Superior temporal gyrus (tissue), 1 donor: ENCODE data around the gene EYA2.
"Not testable (repeated sequence)": the region's sequence is repeated elsewhere in the genome, so short reads cannot be mapped to it uniquely, and the experiment has no call there.

ENCODE experiments used
- DNase-seq: peaks from one replicate; pipeline ENCODE4 v3.0.0-alpha.2; 2016; ENCODE audit errors: extremely low spot score

Gene EYA2

GRCh38 chr20:46897328-46897880 lies 2.8 kb downstream of the EYA2 start:
- DNase-seq = no peak

GRCh38 chr20:46898423-46898822 lies 3.8 kb downstream of the EYA2 start:
- no peak for DNase-seq

DNA sequence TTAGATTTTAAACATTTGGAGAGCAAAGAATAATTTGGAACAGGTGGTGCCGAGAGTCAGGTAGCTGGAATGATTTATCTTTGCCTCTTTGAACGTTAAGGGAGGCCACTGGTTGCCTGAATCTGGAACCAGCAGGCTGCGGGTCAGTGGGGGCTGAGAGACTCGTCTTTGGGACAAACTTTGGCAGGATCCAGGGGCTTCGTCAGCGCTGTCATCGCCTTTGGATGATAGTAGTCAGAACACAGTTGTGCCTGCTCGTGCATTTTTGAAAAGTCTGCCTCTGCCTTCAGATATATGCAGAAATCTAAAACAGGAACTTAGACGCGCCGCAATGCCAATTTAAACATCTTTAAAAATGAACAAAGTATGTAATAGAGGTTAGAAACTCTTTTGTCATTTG lies 5.0 kb downstream of the EYA2 start:
- no peak for DNase-seq

DNA sequence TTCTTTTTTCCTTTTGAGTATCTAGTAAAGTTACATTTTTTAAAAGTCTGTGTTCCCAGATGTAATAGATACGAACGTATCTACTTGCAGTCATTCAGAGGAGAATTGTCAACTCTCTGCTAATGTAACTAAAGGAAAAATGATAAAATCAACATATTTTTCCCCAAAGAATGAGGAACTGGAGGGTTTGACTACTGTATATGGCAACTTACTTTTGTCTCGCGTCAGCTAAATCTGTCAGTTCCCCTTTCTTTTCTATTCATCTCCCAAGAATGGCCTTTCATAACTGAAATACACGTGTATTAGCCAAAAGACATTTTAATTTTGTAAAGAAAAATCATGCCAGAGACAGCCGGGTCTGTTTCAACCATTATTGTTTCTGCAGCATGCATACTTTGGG lies 5.4 kb downstream of the EYA2 start:
- DNase-seq = no peak

GRCh38 chr20:46900826-46901225 lies 6.2 kb downstream of the EYA2 start:
- DNase-seq = no peak

- DNase-seq = no peak
Measured at GRCh38 chr20:46901638-46902037, 7.0 kb downstream of the EYA2 start.

DNA sequence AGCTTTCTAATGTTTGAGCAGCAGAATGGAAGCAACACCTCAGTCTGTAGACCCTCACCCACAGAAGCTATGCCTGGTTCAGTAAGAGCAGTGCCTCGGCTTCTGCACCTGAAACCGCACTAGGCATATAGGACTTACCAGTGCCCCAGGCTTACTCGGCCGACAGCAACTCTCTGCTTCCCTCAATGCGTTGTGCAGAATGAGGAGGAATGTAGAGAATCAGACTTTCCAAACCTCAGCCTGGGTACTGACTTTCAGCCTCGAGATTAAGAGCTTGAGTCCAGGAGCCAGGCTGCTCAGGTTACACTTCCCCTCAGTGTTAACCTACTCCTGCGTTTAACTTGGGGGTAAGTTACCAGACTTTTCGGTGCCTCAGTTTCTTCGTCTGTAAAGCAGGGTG lies 8.6 kb downstream of the EYA2 start:
- no peak for DNase-seq

- DNase-seq = no peak
Measured at GRCh38 chr20:46903937-46904336, 9.3 kb downstream of the EYA2 start.

DNA sequence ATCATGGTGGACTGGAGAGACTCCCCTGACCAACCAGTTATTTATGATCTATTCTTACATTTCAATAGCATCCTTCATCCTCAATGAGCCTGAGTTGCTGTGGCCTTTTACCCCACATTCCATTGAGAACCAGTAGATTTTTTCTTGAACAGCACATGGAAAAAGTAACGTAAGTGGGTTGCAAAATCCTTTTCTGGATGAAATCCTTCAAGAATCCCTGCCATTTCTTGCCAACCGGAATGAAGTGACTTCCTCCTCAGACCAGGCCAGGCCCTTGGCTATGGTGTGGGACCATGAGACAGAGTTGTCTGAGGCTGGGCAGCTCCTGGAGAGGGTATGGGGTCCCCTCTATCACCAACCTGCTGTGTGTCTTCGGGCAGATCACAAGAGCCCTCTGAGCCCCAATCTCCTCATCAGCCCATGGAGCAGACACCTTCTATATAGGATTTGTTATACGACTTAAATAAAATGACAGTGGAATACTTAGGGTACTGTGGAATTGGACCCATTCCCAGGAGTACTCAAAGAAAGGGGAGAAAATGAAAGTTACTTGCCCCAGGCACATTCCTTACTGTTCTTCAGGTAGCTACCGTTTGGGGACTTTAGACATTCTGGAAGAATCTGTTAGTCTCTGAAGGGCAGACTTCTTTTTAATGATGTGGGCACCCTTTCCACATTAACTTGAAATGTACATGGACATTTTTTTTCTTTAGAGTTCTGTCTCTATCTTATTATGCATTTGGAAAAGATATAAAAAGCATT lies 10.9 kb downstream of the EYA2 start:
- DNase-seq = no peak

DNA sequence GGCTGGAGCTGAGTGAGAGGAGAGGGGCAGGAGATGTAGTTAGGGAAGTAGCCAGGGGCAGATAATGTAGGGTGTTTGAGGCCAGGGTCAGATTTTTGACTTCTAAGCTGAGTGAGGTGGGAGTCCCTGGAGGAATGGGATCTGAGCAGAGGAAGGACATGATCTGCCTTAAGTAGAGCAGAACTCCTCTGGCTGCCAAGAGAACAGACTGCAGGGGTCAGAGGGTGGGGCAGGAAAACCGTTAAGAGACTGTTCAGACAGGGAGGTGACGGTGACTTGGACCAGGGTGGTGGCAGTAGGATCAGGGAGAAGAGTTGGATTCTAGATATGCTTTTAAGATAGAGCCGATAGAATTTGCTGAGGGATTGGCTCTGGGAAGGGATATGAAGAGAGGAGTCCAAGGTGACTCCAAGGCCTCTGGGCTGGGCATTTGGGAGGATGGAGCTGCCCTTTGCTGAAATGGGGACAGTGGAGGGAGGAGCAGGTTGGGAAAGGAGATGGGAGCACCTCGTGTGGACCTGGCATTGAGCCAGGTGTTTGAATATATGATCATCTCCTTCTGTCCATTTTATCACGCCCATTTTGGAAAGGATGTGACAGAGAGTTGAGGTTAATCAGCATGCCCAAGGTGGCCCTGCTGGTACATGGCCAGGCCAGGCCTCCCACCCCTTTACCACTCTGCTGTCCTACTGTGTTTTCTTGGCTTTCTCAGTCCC lies 18.8 kb downstream of the EYA2 start:
- DNase-seq = no peak

- DNase-seq = no peak
Measured at GRCh38 chr20:46914789-46915379, 20.2 kb downstream of the EYA2 start.

DNA sequence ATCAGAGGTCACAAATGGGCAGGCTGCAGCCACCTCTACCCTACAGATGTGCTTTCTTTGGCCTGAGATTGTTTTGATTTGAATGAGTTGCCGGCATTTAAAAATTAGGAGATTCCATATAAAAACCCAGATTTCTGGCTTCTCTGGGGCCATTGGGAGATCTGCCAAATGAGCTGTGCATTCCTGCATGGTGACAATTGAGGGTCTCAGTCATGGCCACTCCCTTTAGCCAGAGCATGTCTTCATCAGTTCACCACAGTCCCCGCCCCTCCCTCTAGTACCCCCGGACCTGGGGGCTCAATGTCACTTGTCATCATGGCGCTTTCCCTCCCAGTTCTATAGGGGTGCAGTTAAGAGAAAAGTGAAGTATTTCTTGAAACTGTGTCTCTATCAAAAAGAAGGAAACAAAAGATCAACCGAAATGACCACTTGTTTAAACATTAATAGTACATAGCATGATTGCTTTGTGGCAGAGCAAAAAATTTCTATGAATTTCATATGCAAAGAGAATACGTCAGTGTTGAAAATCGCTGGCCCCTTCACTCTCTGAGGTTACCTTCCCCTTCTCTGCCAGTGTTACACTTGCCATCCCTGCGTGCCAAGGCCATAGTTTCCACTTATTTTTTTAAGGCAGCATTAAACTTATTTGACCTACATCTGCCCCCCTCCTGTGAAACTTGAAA lies 21.1 kb downstream of the EYA2 start:
- DNase-seq = no peak

DNA sequence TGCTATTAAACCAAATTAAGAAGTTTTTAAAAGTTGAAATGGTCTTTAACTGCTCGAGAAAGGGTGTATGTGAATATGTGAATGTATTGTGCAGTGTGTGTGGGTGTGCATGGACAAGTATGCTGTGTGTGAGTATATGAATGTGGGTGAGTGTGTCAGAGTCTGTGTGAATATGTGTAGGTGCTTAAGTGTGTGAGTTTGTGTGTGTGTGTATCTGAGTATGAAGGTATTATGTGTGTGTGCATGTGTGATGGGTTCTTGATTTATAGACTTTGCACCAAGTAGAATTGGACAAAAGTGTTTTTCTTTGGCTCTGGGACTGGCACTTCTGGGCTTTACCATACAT lies 21.6 kb downstream of the EYA2 start:
- DNase-seq = no peak

DNA sequence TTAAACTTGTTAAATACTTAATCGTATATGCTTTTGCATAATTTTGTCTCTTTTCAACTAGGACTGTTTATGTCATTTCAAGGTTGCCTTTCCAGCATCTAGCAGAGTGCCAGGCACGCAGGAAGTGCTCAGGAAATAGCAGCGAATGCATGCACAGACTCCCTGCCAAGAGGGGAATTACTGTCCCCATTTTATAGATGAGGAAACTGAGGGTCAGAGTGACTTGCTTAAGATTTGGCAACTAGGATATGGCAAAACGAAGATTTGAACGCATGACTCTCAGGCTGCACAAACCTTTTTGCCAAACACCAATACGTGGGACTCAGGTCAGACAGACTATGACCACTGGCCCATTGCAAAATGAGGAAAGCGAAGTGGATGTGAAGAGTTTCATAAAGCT lies 22.5 kb downstream of the EYA2 start:
- DNase-seq = no peak

DNA sequence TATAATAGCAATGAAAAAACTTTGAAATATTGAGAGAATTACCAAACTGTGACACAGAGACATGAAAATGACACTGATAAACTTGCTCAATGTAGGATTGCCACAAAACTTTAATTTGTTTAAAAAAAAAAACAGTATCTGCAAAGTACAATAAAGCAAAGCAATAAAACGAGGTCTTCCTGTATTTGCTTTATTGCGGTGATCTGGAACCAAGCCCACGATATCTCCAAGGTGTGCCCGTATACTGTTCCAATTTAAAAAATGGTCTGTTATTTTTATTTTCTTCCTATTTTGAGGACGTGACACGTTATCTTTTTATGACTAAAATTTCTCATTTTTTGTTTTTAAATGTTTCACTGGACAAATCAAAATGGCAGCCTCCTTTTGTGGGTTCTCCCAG lies 25.5 kb downstream of the EYA2 start:
- no peak for DNase-seq

DNA sequence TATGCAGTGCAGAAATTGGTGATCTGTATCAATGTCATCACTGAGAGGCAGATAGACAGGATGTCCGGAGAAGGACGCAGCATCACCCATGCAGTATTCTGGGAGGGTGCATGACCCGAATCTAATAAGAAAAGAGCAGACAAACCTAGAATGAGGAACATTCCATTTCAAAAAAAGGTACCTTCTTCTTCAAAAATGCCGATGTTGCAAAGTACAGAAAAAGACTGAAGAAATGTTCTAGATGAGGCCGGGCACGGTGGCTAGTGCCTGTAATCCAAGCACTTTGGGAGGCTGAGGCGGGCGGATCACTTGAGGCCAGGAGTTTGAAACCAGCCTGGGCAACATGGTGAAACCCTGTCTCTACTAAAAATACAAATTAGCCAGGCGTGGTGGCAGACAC lies 28.2 kb downstream of the EYA2 start:
- DNase-seq = not testable (repeated sequence)

- DNase-seq = no peak
Measured at GRCh38 chr20:46923550-46923949, 28.9 kb downstream of the EYA2 start.

DNA sequence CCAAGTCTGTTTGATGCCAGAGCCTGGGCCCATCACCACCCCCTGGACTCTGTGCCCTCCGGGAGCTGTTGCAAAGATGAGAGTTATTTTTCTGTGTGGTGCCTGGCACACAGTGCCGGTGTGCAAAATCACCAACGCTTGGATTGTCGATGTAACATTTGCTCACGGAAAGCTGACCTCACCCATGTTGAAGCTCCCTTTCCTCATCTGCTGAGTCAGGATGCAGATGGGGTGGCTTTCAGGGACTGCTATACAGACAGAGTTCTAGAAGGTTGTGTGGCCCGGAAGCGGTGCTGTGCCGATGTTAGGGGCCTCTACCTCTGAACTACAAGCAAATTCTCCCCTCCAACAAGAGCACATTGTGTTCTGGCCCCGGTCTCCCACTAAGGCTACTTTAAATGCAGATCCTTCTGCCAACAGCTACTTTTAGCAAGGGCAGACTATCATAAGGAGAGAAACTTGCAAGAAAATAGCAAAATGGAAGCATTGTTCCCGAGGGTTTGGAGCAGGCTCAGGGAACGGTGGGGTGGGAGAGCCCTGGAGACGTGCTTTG lies 34.0 kb downstream of the EYA2 start:
- peak; percentile 31 for DNase-seq

GRCh38 chr20:46929902-46930301 lies 35.3 kb downstream of the EYA2 start:
- DNase-seq = no peak

- DNase-seq = no peak
Measured at GRCh38 chr20:46930640-46931339, 36.1 kb downstream of the EYA2 start.

DNA sequence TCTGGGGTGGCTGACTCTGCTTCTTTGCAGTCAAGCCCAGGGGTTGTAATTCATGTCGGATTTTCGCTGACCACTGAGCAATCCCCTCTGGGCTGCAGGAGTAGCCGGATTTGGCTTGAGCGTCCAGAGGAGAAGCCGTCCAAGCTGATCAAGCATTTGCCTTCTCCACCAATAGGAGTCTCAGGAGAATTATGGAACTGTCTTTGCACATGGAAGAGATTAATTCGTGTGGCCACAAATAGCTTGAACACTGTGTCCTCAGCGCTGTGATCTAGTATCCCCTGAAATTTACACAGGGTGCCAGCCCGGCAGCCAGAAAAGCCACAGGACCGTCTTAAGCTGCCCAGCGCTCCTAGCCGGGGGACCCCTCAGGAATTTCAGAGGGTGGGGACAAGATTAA lies 37.1 kb downstream of the EYA2 start:
- no peak for DNase-seq
